K562 (cell line): ENCODE data around the gene ELF2. TPM values are rescaled to one million over a fixed set of nuclear protein-coding genes. Genes with fewer than 3 reads are reported as not detected.
A peak's percentile ranks its signal among the peaks of the same experiment; 100 is the strongest.

Source experiments
- CCNT2 ChIP-seq: IDR thresholded peaks from 2 replicates; pipeline ENCODE4 v1.6.1; 2011; ENCODE audit warnings: borderline replicate concordance, low read depth, mild to moderate bottlenecking, moderate library complexity, mixed read lengths, low read length; ENCODE audit not compliant: insufficient read length; ENCODE audit errors: extremely low read depth
- HDAC1 ChIP-seq, 2 experiments: fragments of 450-650 bp; IDR thresholded peaks; 2 replicates each; pipeline ENCODE4 v1.6.1; 2016 to 2017; ENCODE audit warnings: inconsistent platforms in 1 of 2, mild to moderate bottlenecking in 1 of 2, moderate library complexity in 1 of 2
- LARP7 ChIP-seq: fragments of 450-650 bp; IDR thresholded peaks from 2 replicates; pipeline ENCODE4 v1.6.1; 2016
- SMAD4 ChIP-seq: fragments of 250-450 bp; sonication (Bioruptor Pico); conservative IDR thresholded peaks from 2 replicates; pipeline ENCODE4 v1.8.0; 2021; ENCODE audit warnings: inconsistent platforms, mild to moderate bottlenecking, moderate library complexity
- TAF1 ChIP-seq: IDR thresholded peaks from 2 replicates; pipeline ENCODE4 v1.6.1; 2011; ENCODE audit warnings: mild to moderate bottlenecking, low read length, moderate library complexity; ENCODE audit not compliant: insufficient read depth, control insufficient read depth, severe bottlenecking; ENCODE audit errors: extremely low read depth
- THRA ChIP-seq: fragments of 450-650 bp; IDR thresholded peaks from 2 replicates; pipeline ENCODE4 v1.6.1; 2017; ENCODE audit warnings: mild to moderate bottlenecking, moderate library complexity
- ZNF124 ChIP-seq: sonication (generic); formaldehyde crosslinking; IDR thresholded peaks from 2 replicates; pipeline ENCODE4 v1.8.1; 2022; ENCODE audit warnings: missing genetic modification reagents
- ZNF740 ChIP-seq, 3 experiments: fragments of 200-800 bp in 1 of 3; sonication (Bioruptor generic) in 1 of 3; sonication (generic) in 1 of 3; formaldehyde crosslinking in 1 of 3; IDR thresholded peaks; 2 replicates each; pipeline versions ENCODE4 v1.6.1 to v1.8.0; 2016 to 2022; ENCODE audit warnings: mild to moderate bottlenecking in 2 of 3, missing compliant biosample characterization in 2 of 3, missing genetic modification characterization in 2 of 3, missing genetic modification reagents in 1 of 3
- polyA plus RNA-seq, 8 experiments: library from polyadenylated mRNA; depleted of rRNA in 4 of 8; stranded (reverse) in 5 of 8; unstranded in 3 of 8; fragments of >200 nt; fragmentation: Nextera tagmentation in 2 of 8; fragmentation: Illumina TruSeq in 1 of 8; extraction: Ambion mirVana in 2 of 8; extraction: Trizol in 1 of 8; gene quantifications; 2 replicates each; pipeline versions ENCODE4 v1.2.1 to v1.2.3, GENCODE V29; 2011 to 2014; ENCODE audit warnings: inconsistent platforms in 1 of 8, missing spikeins in 1 of 8
- total RNA-seq, 7 experiments: library from RNA; depleted of rRNA in 6 of 7; stranded (reverse); fragments of >200 nt in 6 of 7; fragmentation: Illumina TruSeq in 2 of 7; extraction: Trizol in 2 of 7; gene quantifications; 2 replicates each; pipeline versions ENCODE4 v1.2.1 to v1.2.3, GENCODE V29; 2011 to 2021; ENCODE audit warnings: low replicate concordance in 1 of 7
- TF ChIP-seq, protein P1 (sequence below), 2 experiments: fragments of 450-650 bp; formaldehyde crosslinking in 1 of 2; IDR thresholded peaks; 2 replicates each; pipeline versions ENCODE4 v1.4.0 to v1.6.1; 2014 to 2020; ENCODE audit warnings: mild to moderate bottlenecking in 2 of 2, borderline replicate concordance in 1 of 2, low read depth in 1 of 2
- TF ChIP-seq, protein P2 (sequence below): fragments of 450-650 bp; formaldehyde crosslinking; IDR thresholded peaks from 2 replicates; pipeline ENCODE4 v1.4.0; 2020; ENCODE audit warnings: mild to moderate bottlenecking, moderate library complexity
- TF ChIP-seq, protein P3 (sequence below): IDR thresholded peaks from 2 replicates; pipeline ENCODE4 v1.6.1; 2011; ENCODE audit warnings: borderline replicate concordance, low read depth, mild to moderate bottlenecking, moderate library complexity, low read length; ENCODE audit not compliant: insufficient read depth, poor library complexity, severe bottlenecking

Gene ELF2
- total and polyA plus RNA-seq, 9 of the 15 experiments (the other 6 are each of a cell fraction or from before 2014, with no cell fraction given): 9.4 to 58.7 (median 41.6) TPM

DNA sequence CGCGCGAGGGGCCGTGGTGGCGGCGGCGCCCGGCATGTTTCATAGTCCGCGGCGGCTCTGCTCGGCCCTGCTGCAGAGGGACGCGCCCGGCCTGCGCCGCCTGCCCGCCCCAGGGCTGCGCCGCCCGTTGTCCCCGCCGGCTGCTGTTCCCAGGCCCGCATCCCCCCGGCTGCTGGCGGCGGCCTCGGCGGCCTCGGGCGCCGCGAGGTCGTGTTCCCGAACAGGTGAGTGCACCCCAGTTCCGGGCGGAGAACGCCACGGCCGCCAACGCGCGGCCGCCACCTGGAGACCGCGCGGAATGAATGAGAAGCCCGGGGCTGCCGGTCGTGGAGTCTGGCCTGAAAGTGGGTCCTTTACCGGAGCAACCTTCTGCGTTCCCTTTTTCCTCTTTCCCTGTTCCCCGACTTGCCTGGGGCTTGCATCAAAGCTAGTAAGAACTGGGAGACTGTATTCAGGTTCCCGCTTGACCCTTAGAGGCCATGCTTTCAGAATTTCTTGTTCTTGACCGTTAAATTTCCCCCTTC lies 161.0 kb downstream of the ELF2 start (continued):
- TF ChIP-seq, protein P1, sequence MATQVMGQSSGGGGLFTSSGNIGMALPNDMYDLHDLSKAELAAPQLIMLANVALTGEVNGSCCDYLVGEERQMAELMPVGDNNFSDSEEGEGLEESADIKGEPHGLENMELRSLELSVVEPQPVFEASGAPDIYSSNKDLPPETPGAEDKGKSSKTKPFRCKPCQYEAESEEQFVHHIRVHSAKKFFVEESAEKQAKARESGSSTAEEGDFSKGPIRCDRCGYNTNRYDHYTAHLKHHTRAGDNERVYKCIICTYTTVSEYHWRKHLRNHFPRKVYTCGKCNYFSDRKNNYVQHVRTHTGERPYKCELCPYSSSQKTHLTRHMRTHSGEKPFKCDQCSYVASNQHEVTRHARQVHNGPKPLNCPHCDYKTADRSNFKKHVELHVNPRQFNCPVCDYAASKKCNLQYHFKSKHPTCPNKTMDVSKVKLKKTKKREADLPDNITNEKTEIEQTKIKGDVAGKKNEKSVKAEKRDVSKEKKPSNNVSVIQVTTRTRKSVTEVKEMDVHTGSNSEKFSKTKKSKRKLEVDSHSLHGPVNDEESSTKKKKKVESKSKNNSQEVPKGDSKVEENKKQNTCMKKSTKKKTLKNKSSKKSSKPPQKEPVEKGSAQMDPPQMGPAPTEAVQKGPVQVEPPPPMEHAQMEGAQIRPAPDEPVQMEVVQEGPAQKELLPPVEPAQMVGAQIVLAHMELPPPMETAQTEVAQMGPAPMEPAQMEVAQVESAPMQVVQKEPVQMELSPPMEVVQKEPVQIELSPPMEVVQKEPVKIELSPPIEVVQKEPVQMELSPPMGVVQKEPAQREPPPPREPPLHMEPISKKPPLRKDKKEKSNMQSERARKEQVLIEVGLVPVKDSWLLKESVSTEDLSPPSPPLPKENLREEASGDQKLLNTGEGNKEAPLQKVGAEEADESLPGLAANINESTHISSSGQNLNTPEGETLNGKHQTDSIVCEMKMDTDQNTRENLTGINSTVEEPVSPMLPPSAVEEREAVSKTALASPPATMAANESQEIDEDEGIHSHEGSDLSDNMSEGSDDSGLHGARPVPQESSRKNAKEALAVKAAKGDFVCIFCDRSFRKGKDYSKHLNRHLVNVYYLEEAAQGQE (IDR thresholded peaks at IDR 0.05; ENCODE audit: borderline replicate concordance): 0 out of 2 replicates have a peak, but pooled peaks have one; percentile 4
- TF ChIP-seq, protein P1 (CRISPR knock-in tag; IDR thresholded peaks at IDR 0.05; ENCODE audit: low read depth): 0 out of 2 replicates have a peak, but pooled peaks have one; percentile 10
- TF ChIP-seq THRA (no peak), LARP7 (no peak), HDAC1 (IDR thresholded peaks at IDR 0.05) (no peak), TAF1 (no peak), ZNF124 (no peak), ZNF740 (CRISPR knock-in tag; IDR thresholded peaks at IDR 0.05) (no peak), ZNF740 (tag; IDR thresholded peaks at IDR 0.05) (no peak), SMAD4 (CRISPR knock-in tag) (no peak), CCNT2 (no peak)
- TF ChIP-seq, protein P2, sequence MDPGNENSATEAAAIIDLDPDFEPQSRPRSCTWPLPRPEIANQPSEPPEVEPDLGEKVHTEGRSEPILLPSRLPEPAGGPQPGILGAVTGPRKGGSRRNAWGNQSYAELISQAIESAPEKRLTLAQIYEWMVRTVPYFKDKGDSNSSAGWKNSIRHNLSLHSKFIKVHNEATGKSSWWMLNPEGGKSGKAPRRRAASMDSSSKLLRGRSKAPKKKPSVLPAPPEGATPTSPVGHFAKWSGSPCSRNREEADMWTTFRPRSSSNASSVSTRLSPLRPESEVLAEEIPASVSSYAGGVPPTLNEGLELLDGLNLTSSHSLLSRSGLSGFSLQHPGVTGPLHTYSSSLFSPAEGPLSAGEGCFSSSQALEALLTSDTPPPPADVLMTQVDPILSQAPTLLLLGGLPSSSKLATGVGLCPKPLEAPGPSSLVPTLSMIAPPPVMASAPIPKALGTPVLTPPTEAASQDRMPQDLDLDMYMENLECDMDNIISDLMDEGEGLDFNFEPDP (CRISPR knock-in tag): no peak
- TF ChIP-seq, protein P3, sequence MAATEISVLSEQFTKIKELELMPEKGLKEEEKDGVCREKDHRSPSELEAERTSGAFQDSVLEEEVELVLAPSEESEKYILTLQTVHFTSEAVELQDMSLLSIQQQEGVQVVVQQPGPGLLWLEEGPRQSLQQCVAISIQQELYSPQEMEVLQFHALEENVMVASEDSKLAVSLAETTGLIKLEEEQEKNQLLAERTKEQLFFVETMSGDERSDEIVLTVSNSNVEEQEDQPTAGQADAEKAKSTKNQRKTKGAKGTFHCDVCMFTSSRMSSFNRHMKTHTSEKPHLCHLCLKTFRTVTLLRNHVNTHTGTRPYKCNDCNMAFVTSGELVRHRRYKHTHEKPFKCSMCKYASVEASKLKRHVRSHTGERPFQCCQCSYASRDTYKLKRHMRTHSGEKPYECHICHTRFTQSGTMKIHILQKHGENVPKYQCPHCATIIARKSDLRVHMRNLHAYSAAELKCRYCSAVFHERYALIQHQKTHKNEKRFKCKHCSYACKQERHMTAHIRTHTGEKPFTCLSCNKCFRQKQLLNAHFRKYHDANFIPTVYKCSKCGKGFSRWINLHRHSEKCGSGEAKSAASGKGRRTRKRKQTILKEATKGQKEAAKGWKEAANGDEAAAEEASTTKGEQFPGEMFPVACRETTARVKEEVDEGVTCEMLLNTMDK: no peak
